HG03060 (cell line): Measurements from ENCODE around the gene CTSH.
"Not testable (repeated sequence)": the region's sequence is repeated elsewhere in the genome, so short reads cannot be mapped to it uniquely, and the experiment has no call there.

ENCODE experiments used
- ATAC-seq: cut with Tn5 transposase; IDR thresholded peaks from one replicate; pipeline ENCODE4 v1.9.1; 2021; ENCODE audit warnings: low read depth, moderate number of reproducible peaks; ENCODE audit not compliant: unreplicated experiment

CTSH gene

DNA sequence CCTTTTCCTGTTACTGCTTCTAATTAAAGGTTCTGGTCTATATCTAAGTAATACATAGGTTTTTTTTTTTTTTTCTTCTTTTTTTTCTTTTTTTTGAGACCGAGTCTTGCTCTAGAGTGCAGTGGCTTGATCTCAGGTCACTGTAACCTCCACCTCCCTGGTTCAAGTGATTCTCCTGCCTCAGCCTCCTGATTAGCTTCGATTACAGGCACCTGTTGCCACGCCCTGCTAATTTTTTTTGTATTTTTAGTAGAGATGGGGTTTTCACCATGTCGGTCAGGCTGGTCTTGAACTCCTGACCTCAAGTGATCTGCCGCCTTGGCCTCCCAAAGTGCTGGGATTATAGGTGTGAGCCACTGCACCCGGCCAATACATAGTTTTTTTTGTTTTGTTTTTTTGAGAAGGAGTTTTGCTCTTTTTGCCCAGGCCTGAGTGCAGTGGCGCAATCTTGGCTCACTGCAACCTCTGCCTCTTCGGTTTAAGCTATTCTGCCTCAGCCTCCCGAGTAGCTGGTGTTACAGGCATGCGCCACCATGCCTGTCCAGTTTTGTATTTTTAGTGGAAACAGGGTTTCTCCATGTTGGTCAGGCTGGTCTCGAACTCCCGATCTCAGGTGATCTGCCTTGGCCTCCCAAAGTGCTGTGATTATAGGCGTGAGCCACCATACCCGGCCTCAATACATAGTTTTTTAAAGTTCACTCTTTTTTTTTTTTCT lies 43.9 kb downstream of the CTSH start:
- ATAC-seq: not testable (repeated sequence)

DNA sequence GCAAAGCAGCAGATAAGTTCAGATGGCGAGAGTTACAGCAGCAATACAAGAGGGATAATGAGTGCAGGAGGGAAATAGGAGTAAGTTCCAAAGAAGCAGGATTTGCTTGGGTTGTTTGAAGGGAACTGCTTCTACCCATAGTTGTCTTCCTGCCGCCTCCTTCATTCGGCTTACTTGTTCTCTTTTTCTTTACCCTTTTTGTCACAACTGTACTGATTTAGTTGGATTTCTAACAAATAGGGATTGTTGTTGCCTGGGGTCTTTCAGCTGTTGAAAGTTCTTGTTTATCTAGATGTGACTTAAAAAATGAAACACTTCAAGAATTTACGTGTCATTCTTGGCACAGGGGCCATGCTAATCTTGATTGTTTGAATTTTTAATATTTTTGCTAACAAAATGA lies 46.3 kb downstream of the CTSH start:
- ATAC-seq: no peak

DNA sequence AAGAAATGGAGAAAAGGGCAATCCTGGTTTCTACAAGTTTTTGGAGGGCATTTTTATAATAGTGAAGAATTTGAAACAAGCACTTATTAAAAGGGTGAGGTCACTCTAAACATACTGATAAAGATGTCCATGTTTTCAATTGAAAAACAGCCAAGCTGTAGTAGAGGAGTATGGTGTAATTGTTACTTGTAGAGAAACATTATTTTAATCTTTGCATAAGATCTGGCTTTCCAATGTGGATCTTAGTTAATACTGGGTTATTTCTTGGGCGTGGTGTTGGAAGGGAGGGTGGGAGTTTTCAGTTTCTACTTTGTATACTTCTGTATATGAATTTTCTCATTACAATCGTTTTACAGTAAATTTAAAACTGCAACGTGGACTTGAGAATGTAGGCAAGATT lies 49.4 kb downstream of the CTSH start:
- ATAC-seq: no peak

DNA sequence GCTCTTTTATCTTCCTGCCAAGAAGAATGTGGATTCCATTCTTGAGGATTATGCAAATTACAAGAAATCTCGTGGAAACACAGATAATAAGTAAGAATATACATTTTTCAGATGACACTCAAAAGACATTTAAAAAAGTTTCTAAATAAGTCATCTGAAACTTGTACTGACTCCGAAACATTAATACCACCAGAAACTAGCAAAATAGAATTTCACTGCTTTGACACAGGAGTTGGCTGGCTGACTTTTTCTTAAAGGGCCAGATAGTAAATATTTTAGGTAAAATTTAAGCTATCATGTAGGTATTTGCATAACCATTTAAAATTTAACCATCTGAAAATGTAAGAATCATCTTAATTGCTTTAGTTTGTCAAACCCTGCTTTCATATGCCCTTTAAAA lies 51.3 kb downstream of the CTSH start:
- ATAC-seq: no peak

DNA sequence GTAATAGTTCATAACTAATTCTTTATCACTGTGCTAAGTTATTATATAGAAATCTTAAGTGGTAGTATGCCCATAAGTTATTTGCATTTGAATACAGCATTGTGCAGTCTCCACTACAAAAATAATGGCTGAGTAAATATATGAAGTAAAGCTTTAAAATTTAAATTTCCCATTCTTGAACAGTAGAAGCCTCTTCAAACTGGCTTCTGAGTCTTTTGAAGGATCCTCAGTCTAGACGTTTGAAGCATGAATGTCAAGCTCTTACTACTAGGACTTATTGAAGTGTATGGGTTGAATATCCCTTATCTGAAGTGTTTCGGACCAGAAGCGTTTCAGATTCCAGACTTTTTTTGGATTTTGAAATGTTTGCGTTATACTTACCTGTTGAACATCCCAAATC lies 55.8 kb downstream of the CTSH start:
- ATAC-seq: no peak

DNA sequence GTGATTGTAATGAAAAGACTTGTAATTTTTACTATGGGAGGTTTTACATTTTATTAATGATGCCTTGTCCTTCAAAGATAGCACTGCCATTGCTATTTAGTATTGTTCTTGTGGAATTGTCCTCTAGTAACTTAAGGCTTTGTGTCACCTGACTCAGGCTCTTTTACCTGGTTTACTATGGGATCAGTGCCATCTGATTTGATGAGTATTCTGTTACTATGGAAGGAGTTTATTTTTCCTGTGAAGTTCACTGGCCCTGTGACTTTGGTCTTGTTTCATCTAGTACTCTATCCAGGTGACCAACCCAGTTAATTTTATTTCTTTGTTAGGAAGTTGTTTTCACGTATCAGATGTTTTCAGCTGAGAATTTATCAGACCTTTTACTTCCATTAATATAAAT lies 63.2 kb downstream of the CTSH start:
- no peak for ATAC-seq

DNA sequence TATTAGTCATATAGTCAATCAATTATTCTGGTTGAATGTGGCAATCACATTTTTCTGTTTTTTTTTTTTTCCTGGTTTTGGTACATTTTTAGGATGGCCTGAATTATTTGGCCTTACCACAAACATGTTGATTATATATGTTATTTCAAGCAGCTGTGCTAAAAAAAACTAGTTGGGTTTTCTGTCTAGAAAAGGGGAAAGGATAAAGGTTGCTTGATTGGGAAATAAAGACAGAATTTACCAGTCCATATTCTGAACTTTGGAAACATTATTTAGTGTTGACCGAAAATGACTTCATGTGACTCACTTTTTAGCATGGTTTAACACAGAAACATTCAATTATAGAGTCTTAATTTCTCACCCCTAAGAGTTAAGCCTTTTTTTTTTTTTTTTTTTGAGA lies 64.0 kb downstream of the CTSH start:
- ATAC-seq: no peak

DNA sequence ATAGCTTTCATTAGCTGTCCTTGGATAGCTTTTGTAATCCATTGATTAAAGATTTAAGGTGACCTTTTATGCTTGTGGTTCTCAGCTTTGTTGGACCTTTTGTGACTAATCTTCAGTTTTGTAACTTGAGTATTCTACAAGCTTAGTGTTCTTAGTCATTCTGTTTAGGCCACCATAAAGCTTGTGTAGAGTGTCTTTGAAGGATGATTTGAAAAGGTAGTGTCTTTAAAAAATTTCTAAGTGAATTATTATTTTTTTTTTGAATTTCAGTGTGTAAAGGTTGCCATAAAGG lies 64.7 kb downstream of the CTSH start:
- no peak for ATAC-seq

DNA sequence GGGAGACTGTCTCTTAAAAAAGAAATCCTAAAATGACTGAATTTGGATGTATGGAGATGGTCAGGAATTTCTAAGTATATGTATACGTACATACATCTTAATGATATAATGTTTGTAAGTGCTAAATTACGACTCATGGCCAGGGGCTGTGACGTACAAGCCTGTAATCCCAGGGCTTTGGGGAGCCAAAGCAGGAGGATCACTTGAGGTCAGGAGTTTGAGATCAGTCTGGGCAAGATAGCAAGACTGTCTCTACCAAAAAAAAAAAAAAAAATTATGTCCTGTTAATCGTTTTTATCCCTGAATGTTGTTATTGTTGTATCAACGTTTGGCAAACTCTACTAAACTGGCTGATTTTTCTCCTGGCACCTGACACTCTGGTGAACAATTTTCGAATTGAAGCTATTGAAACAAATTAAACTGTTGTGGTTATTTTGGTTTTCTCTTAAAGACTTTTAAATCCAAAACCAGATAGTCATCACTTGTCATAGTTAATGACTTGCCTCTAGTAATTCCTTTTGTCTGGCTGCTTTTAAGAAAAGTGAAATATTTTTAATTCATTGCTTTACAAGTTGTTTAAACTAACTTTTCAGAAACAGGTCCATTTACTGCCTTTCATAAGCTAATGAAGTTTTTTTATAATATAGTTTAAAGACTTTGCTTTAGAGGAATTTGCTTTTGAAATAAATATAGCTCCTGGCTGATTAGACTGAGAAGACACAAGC lies 65.2 kb downstream of the CTSH start:
- ATAC-seq: no peak

DNA sequence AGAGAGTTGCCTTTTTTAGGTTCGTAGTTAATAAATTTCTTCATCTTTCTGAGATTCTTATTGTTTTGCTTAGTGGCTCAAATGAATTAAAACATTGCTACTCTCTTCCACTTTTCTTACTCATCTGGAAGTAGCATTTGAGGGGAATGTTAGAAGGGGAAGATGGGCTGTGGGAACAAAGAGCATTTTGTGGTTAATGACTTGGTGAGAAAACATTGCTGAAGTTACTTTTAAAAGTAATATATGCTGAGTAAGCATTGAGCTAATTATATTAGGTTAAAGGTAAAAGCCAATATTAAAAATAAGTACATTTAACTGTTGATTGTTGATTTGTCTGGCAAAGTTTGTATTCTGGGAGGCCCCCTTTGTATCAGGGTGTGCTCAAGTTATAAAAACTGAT lies 66.5 kb downstream of the CTSH start:
- ATAC-seq: no peak

DNA sequence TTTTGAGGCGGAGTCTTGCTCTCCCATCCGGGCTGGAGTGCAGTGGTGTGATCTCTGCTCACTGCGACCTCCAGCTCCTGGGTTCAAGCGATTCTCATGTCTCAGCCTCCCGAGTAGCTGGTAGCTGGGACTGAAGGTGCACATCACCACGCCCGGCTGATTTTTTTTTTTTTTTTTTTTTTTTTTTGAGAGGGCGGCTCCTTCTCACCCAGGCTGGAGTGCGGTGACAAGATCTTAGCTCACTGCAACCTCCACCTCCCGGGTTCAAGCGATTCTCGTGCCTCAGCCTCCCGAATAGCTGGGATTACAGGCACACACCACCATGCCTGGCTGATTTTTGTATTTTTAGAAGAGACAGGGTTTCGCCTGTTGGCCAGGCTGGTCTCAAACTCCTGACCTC lies 67.9 kb downstream of the CTSH start:
- ATAC-seq: not testable (repeated sequence)

DNA sequence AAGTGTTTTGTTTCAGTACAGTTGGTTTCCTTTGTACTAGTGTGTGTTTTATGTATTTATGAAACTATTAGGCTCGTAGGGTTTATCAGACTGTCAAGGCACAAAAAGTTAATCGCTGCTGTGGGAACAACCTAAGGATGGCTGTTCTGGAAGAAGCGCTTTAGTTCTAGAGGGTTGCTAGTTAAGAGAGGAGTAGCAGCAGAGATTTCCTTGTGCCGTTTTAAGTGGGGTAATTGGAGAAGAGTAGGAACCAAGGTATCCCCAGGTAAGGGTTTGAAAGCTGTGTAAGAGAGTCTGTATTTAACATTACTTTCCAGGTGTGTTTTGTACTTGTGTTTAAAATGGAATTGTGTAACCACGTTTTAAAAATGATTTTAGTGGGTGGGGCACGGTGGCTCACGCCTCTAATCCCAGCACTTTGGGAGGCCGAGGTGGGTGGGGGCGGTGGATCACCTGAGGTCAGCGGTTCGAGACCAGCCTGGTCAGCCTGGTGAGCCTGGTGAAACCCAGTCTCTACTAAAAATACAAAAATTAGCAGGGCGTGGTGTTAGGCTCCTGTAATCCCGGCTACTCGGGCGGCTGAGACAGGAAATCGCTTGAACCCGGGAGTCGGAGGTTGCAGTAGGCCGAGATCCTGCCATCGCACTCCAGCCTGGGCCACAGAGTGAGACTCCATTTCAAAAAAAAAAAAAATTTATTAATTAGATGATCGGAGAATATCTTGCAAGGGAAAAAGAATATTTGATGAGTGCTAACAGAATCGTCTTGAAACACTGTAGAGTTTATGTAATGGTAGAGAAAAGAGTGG lies 69.5 kb downstream of the CTSH start:
- ATAC-seq: no peak

DNA sequence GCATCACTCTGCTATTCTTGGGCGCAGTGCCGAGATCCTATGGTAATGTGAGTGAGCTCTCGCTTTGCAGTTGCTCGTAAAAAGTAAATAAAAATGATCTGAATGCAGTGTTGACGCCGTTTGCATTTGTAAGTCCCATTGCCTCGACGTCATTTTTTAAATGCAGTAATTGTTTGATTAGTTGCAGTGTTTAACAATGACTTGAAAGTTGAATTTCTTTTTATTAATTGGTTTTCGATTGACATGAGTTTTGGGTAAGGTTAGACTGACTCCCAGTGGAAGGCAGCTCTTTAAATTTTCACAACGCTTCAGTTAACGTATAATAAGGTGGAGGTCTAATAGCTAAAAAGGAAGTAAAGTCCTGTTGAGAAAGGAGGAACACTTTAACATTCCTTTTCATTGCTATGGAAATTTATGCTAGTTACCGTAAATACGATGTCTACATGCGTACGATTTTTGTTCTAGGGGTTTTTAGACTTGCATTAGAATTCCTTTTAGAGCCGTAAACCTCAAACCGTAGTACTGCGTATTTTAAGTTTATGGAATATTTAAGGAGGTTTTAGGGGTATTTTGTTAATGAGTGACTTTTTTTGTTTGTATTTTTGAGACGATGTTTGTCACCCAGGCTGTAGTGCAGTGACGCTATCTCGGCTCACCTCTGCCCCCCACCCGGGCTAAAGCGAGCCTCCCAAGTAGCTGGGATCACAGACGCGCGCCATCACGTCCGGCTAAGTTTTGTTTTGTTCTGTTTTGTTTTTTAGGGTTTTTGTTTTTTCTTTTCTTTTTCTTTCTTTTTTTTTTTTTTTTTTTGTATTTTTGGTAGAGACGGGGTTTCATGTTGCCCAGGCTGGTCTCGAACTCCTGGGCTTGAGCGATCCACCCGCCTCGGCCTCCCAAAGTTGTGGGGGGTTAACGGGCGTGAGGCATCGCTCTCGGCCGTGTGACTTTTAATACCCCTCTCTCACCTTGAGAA lies 70.8 kb downstream of the CTSH start:
- no peak for ATAC-seq

DNA sequence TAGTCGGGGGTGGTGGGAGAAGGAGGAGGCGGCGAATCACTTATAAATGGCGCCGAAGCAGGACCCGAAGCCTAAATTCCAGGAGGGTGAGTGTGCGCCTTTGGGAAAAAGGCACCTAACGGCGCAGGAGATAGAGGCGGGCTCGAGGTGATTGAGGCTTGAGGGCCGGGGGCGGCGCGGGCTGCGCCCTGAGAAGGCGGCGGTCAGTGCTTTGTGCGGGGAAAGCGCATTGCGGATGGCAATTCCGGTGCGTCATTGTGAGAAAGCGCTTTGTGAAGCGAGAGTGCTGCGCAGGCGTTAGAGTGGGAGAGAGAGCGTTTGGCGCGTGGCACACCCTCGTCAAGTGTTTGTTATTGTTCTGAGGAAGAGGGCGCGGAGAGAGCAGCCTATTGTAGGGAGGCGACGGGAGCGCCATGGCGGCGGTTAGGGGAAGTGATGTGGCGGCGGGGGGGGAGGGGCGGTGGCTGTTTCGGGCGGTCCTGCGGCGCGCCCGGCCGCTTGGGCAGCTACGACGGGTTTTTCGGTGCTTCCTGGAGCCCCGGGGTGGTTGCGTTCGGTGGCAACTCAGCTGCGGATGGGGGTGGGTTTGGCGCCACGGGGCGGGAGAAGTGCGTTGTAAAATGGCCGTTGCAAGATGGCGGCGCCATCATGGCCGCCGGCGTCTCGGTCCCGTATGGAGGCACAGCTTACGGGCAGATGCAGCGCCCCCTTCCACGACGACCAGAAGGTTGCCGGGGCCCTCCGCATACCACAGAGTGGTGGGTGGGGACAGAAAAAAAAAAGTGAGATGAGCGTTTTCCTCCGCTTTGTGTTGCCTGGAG lies 71.7 kb downstream of the CTSH start:
- ATAC-seq: no peak

DNA sequence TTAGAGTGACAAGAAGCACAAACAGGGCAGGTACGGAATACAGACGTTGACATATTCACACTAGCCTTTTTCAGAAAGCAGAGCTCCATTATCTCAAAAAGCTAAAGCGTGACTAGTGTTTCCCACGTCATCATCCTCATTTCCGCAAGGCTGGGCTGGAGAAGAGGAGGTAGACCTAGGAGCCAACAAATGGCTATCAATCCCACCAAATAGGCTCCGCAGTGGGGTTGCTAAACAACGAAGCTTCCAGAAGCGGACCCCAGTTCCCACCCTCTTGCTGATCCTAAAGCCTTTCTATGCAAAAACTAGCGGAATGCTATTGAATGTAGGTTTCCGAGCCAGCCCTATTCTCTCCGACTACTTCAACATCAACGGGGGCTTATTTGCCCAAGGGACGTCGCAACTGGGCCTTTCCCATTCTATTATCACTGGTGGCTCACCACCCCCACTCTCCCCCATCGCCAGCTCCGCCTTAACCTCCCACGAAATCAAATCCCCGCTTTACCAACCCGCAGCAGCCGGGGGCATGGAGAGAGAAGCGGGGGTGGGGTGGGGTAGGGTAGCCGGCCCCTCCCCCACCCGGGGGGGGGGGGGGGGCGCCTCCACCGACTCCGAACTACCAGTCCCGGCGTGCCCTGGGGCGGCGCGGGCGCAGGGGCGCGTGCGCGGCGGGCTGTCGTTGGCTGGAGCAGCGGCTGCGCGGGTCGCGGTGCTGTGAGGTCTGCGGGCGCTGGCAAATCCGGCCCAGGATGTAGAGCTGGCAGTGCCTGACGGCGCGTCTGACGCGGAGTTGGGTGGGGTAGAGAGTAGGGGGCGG lies 72.5 kb downstream of the CTSH start, which contains the start of gene MORF4L1:
Gene MORF4L1 (plus strand): TSS at position 736 of the 817 bp plus-strand sequence. CDS start 128 bp downstream, outside the sequence.
- peak; percentile 57 for ATAC-seq

DNA sequence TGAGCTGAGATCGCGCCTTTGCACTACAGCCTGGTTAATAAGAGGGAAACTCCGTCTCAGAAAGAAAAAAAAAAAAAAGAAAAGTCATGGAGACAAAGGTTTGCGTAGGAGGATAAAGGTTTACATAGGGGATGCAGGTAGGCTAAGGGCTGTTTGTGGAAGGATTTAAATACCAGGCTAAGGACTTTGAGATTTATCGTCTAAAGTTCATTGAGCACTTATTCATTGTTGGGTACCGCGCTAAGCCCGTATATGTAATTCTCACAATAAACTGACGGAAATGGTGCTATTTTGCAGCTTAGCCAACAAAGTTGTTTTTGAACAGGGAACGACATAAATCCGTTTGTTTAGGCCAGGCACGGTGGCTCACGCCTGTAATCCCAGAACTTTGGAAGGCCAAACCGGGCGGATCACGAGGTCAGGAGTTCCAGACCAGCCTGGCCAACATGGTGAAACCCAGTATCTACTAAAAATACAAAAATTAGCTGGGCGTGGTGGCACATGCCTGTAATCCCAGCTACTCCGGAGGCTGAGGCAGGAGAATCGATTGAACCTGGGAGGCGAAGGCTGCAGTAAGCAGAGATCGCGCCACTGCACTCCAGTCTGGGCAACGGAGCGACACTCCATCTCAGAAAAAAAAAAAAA lies 73.2 kb downstream of the CTSH start:
- not testable (repeated sequence) for ATAC-seq
